Ovary (tissue), 9 donors: Measurements from ENCODE around the gene PDF. TPM values are rescaled to one million over a fixed set of nuclear protein-coding genes. Genes with fewer than 3 reads are reported as not detected.
A peak's percentile ranks its signal among the peaks of the same experiment; 100 is the strongest.

Source experiments
- DNase-seq, 5 donors: peaks; one replicate each; pipeline ENCODE4 v3.0.0-alpha.2; 2019 to 2020
- H3K27ac ChIP-seq, 2 donors: fragments of 200-600 bp; one replicate each; pipeline versions ENCODE4 v1.5.1 to v1.8.0; 2019 to 2022
- H3K27me3 ChIP-seq: fragments of 200-600 bp; one replicate; pipeline ENCODE4 v1.8.0; 2022
- H3K36me3 ChIP-seq: fragments of 200-600 bp; sonication (generic); one replicate; pipeline ENCODE4 v1.5.1; 2019
- H3K4me1 ChIP-seq: one replicate; pipeline ENCODE4 v1.8.1; 2013; ENCODE audit warnings: mild to moderate bottlenecking, moderate library complexity; ENCODE audit not compliant: insufficient read depth
- H3K4me3 ChIP-seq: fragments of 200-600 bp; sonication (generic); one replicate; pipeline ENCODE4 v1.5.1; 2017
- H3K9me3 ChIP-seq, 2 donors: fragments of 200-600 bp in 1 of 2; sonication (generic) in 1 of 2; one replicate each; pipeline versions ENCODE4 v1.5.1 to v1.8.1; 2013 to 2019; ENCODE audit warnings: mild to moderate bottlenecking in 1 of 2, moderate library complexity in 1 of 2
- CTCF ChIP-seq, 3 donors: fragments of 450-650 bp in 2 of 3; fragments of 200-600 bp in 1 of 3; IDR thresholded peaks; one replicate each; pipeline versions ENCODE4 v1.5.1 to v1.8.0; 2016 to 2022; ENCODE audit warnings: antibody characterized with exemption in 3 of 3, mild to moderate bottlenecking in 1 of 3
- EP300 ChIP-seq: sonication (generic); formaldehyde crosslinking; IDR thresholded peaks from one replicate; pipeline ENCODE4 v1.6.1; 2017; ENCODE audit warnings: antibody characterized with exemption
- POLR2A ChIP-seq: fragments of 450-650 bp; IDR thresholded peaks from one replicate; pipeline ENCODE4 v1.6.1; 2017; ENCODE audit warnings: antibody characterized with exemption, mild to moderate bottlenecking, moderate library complexity
- WGBS, 3 donors: extraction: QIAGEN DNeasy Blood & Tissue Kit in 1 of 3; methylation state at CpG; one replicate each; pipeline versions ENCODE4 v1.1.5 to v1.1.7; 2013 to 2017; 5-methylcytosine and 5-hydroxymethylcytosine counted together
- intact Hi-C, 4 donors: fragments of 100-400 bp; cut with DNase I; formaldehyde crosslinking; loops; one replicate each; pipeline versions ENCODE4 v1.11.0 to v1.15.1; 2022 to 2023
- polyA plus RNA-seq, 2 donors: library from polyadenylated mRNA; stranded (reverse); fragments of 200-250 nt in 1 of 2; fragments of 350-450 nt in 1 of 2; fragmentation: Illumina TruSeq in 1 of 2; extraction: RNeasy Lipid Tissue Mini Kit (QIAGEN cat#74804) in 1 of 2; gene quantifications; one replicate each; pipeline ENCODE4 v1.2.3, GENCODE V29; 2013 to 2014
- total RNA-seq, 7 donors: library from RNA; depleted of rRNA in 2 of 7; stranded (reverse); fragments of >200 nt in 2 of 7; fragmentation: NEBNext Ultra II Directional in 3 of 7; extraction: Animal tissue kit (Norgen Biotek cat#: 25700) in 3 of 7; gene quantifications; one replicate each; pipeline versions ENCODE4 v1.1.0 to v1.2.4, GENCODE V29; 2016 to 2023
- donor health status: DM: no; HTN: no; CAD: no; lungs with moderate emphysema.
- donor health status: DM: no; HTN: no; CAD: no.
- donor health status: Bipolar disorder and iron deficiency.
- donor health status: DM: yes; HTN: yes; CAD: no.
- donor health status: DM: no; HTN: no; CAD: no.
- donor health status: DM: yes; HTN: yes; CAD: no.

Gene PDF
- total and polyA plus RNA-seq, 9 donors = 2.4 to 14.3 (median 10.4) TPM; not detected in 1

- H3K36me3 ChIP-seq = no peaks in the 10 kb centered on the region
- DNase-seq = no peak
Measured at GRCh38 chr16:69325784-69326171, 4.6 kb downstream of the PDF start.

GRCh38 chr16:69324585-69325253, 5.7 kb downstream of the PDF start:
- Histone ChIP-seq H3K27me3 (no peaks in the 10 kb centered on the region), H3K4me1 (peaks cover 3% of the 10 kb centered on the region), H3K9me3 (no peaks in the 10 kb centered on the region), H3K36me3 (no peaks in the 10 kb centered on the region), H3K4me3 (no peak overlapping the region), H3K27ac (no peak overlapping the region)
- WGBS, 3 donors = 50 to 60% (median 53%) methylated on average over 10 of the region's 10 CpGs
- no peak for TF ChIP-seq CTCF (IDR thresholded peaks at IDR 0.05)
- TF ChIP-seq POLR2A = no peak
- no peak for TF ChIP-seq EP300
- DNase-seq = no peak
- intact Hi-C loops = no loop called here

More at GRCh38 chr16:69325784-69326171, 4.6 kb downstream of the PDF start:
- 80 to 85% (median 84%) methylated on average over 6 of the region's 6 CpGs for WGBS, 3 donors
- intact Hi-C loops = no loop called here
- Histone ChIP-seq H3K27me3 (no peaks in the 10 kb centered on the region), H3K9me3 (no peaks in the 10 kb centered on the region), H3K27ac (no peak overlapping the region), H3K4me3 (no peak overlapping the region), H3K4me1 (peaks cover 3% of the 10 kb centered on the region)
- TF ChIP-seq POLR2A (no peak), EP300 (no peak), CTCF (IDR thresholded peaks at IDR 0.05) (no peak)

- 64 to 70% (median 68%) methylated on average over 8 of the region's 8 CpGs for WGBS, 3 donors
- no peaks in the 10 kb centered on the region for H3K27me3 ChIP-seq
- peak in 3 of 5 donors; percentile 46 to 63 (median 57) for DNase-seq
- H3K4me1 ChIP-seq = no peaks in the 10 kb centered on the region
- no peaks in the 10 kb centered on the region for H3K36me3 ChIP-seq
- H3K27ac ChIP-seq = no peak overlapping the region
- TF ChIP-seq CTCF (IDR thresholded peaks at IDR 0.05) (no peak), EP300 (no peak), POLR2A (no peak)
- intact Hi-C loops = no loop called here
- no peak overlapping the region for H3K4me3 ChIP-seq
- H3K9me3 ChIP-seq = no peaks in the 10 kb centered on the region
Measured at GRCh38 chr16:69324013-69324531, 6.3 kb downstream of the PDF start.

GRCh38 chr16:69323415-69323814, 7.0 kb downstream of the PDF start:
- TF ChIP-seq EP300 = no peak
- no peak for TF ChIP-seq POLR2A
- no peak for TF ChIP-seq CTCF (IDR thresholded peaks at IDR 0.05)
- H3K27ac ChIP-seq = no peak overlapping the region
- DNase-seq = no peak
- no peak overlapping the region for H3K4me3 ChIP-seq
- H3K27me3 ChIP-seq = no peaks in the 10 kb centered on the region
- H3K36me3 ChIP-seq = no peaks in the 10 kb centered on the region
- no peaks in the 10 kb centered on the region for H3K9me3 ChIP-seq
- H3K4me1 ChIP-seq = no peaks in the 10 kb centered on the region
- WGBS, 3 donors = 71 to 88% (median 78%) methylated on average over 14 of the region's 14 CpGs
- intact Hi-C loops = no loop called here
